KG1 (cell line): ENCODE measurements around the gene CEP112.
"Not testable (repeated sequence)": the region's sequence is repeated elsewhere in the genome, so short reads cannot be mapped to it uniquely, and the experiment has no call there.

Experiments
- DNase-seq: peaks from one replicate; lab custom pipeline; 2025; lab: John Stamatoyannopoulos, UW

Gene CEP112

DNA sequence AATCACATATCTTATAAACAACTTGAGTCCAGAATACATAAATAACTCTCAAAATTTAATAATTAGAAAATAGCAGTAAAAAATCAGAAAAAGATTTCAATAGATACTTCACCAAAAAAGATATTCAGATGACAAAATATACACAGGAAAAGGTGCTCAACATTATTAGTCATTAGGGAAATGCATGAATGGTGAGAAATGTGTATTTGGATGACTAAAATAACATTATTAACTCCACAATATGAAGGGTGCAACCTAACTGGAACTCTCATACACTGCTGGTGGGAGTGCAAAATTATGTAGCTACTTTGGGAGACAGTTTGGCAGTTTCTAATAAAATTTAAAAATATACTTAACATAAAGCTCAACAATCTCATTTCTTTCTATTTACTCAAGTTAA is 368.2 kb downstream of the CEP112 start:
- DNase-seq, result no peak

DNA sequence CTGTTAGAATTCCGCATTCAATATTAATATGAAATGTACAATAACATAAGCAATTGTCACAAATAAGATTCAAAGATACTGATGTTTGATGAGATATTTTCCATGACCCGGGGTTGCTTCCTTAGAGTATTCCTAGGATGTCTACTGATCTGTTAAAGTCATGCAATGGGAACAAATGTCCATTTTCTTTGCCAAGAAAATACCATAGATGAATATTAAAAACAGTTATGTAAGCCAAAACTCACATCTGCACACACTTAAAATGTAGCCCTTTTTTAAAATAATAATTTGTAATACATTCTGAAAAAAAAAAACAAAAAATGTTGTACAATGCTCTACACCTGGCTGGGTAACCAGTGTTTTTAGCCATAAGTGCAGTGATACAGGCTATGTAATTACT is 371.1 kb downstream of the CEP112 start:
- no peak for DNase-seq

DNA sequence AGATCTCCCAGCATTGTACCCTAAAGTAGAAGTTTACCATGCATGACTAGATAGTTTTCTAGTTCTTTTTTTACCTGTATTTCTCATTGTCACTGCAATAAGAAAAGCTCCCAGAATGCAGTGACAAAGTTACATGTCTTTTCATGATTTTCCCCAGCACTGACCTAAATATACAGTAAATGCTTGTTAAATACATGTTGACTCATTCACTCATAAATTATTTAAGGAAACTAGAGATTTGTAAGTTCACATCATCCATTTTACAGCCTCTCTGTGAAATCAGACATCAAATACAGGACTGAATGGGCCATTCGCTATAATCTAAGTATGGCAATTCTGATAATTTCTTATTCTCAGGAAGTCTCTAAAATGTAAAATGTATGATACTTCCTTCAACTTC is 371.6 kb downstream of the CEP112 start:
- DNase-seq, result no peak

DNA sequence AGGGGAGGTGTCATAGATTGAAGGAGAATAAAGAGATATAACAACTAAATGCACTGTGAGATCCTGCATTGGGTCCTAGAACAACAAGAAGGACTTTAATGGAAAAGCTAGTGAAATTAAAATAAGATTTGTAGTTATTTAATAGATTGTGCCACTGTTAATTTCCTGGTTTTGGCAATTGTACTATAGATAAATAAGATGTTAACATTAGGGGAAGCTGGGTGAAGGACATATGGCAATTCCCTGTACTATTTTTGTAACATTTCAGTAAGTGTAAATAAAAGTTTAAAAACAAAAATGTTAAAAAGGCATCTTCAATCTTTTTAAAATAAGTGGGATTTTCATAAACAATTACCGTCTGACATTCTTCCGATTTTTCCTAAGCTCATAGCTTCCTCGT is 372.1 kb downstream of the CEP112 start:
- no peak for DNase-seq

DNA sequence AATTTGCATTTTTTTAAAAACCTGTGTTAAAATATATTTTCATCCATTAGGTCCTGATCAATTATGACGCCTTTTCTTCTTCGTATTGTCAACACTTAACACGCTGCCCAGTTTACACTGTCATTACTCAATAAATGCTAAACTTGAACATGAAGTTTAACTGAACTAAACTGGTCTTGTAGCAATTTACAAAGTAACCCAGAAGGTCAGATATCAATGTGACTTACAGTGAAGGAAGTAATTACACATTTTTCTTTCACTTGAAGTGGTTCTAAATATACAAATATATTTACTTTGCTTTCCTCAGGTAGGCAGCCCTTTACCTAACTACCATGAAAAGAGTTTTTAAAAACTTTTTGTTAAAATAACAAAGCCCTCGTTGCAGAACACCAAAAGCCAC is 374.0 kb downstream of the CEP112 start:
- DNase-seq, result no peak

DNA sequence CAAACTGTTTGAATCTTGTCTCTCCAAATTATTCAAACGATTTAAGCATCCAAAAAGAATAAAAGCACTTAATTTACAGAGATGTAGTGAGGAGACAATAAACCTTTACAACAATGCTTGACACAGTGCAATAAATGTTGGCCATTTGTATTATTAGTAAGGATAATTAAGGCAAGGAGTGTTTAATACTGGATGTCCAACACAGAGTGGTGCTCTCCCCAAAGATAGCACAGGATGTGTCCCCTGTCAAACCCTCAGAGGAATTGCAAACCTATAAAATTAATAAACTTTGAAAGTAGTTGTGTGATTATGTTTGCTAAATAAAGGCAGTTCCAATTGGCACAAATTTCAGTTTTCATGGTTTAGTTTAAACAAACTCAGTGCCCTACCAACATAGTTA is 377.5 kb downstream of the CEP112 start:
- DNase-seq, result no peak

DNA sequence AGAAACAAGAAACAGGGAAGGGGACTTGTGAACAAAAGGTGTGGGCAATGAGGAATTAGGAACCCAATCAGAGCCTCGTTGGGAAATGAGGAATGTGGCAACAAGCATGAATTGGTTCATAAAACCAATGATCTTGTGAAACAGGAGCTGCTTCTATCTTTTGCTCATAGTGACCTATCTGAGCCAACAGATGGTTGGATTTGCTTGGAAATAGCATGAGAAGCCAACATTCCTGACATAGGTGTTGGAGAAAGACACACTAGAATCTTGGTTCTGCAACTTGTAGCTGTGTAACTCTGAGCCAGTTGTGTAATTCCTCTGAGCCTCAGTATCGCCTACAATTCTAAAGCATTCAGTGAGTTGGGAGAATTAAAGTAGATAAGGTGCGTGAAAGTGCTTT is 378.6 kb downstream of the CEP112 start:
- no peak for DNase-seq

DNA sequence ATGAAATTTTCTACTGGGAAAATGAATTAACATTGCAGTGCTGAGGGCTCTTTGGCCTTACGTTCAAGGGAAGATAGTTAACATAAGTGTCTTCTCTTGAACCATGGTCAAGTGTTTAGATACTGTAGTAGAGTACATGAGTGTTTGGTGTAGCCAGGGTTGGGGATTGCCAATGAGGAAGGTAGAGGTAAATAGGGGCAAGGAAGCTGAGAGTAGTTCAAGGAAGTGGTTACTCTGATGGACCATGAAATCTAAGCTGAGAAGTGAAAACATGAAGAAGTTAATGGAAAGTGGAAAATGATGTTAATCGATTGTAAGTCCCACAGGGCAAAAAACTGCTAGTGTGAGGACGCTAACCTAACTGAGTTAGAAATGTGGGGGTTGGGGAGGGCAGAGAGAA is 380.9 kb downstream of the CEP112 start:
- no peak for DNase-seq

DNA sequence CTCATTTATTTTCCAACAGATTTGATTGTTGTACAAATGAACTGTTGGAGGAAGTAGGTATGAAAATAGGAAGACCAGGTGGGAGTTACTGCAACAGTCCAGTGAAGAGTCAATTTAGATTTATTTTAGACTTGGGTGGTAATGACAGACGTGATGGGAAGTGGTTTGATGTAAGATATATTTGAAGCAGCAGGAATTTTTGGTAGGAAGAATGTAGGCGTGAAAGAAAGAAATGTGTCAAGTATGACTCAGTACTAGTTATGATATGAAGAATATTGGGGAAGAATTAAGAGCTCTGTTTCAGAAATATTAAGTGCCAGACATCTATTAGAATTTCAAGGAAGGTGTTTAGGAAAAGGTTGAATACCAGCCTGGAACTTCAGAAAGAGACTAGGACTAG is 382.6 kb downstream of the CEP112 start:
- no peak for DNase-seq

DNA sequence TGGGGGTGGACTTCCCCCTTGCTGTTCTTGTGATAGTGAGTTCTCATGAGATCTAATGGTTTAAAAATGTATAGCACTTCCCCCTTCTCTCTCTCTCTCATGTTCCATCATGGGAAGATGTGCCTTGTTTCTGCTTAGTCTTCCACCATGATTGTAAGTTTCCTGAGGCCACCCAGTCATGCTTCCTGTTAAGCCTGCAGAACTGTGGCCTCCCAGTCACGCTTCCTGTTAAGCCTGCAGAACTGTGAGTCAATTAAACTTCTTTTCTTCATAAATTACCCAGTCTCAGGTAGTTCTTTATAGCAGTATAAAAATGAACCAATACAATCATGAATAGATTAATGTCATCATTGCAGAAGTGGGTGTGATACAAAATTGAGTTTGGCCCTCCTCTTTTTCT is 383.4 kb downstream of the CEP112 start:
- not testable (repeated sequence) for DNase-seq

DNA sequence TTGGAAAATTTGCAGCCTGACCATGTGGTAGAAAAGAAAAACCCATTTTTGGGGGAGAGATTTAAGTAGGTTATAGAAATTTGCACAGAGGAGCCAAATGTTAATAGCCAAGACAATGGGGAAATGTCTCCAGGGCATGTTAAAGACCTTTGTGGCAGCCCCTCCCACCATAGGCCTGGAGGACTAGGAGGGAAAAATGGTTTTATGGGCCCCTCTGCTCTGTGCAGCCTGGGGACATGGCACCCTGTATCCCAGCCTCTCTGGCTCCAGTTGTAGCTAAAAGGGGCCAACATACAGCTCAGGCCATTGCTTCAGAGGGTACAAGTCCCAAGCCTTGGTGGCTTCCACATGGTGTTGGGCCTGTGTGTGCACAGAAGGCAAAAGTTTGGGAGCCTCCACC is 384.6 kb downstream of the CEP112 start:
- no peak for DNase-seq

DNA sequence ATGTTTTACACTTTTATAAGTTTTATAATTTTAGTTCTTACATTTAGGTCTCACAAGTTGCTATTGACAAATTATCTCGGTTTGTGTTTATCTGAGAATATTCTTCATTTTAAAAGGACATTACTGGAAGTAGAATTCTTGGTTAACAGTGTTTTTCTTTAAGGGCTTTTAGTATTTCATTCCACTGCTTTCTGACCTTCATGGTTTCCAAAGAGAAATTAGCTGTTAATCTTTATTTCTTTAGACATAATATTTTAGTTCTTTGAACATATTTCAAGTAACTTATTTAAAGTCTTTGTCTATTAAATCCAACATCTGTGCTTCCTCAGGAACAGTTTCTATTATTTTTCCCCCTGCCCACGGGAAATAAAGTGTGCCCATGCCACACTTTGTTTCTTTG is 390.4 kb downstream of the CEP112 start:
- DNase-seq, result no peak

DNA sequence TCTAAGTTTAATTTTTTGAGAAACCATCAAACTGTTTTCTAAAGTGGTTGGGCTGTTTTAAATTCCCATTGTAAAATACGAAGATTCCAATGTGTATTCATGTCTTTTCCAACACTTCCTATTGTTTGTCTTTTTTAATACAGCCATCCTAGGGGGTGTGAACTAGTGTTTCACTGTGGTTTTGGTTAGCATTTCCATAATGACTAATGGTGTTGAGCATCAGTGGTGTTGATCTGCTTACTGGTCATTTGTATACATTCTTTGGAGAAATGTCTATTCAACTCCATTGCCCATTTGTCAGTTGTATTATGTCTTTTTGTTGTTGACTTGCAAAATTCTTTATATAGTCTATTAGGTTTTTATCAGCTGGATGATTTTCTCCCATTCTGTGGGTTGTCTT is 391.3 kb downstream of the CEP112 start:
- DNase-seq, result no peak

DNA sequence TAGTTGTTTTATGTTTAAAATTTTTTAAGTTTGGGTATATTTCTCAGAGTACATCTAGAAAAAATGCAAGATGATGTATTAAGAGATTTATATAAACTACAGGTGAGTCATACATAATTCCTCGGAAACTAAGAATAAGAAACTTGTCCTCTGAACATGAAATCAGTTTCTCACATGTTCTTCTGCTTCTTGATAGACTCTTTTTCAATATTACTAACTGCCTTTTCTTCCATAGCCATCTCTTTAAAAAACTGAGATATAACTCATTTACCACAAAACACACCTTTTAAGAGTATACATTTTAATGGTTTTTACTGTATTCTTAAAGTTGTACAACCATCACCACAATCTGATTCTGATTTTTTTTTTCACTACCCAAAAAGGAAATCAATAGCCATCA is 392.1 kb downstream of the CEP112 start:
- DNase-seq, result no peak

DNA sequence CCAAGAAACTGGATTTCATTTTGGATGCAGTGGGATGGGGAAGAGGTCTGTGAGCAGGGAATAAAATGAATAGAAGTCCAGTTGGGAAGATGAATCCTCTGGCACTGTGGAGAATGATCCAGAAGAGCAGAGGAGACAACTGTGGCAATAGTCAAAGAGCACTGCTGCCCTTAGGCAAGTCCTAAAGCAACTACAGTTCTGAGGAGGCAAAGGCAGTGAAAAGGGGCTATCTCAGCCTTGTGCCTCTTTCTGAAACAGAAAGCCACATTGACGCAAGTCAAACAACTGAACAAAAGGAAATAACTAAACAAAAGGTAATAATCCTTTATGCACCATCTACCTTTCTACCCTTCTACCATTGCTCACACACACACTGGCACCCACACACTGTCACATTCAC is 392.5 kb downstream of the CEP112 start:
- DNase-seq, result no peak

DNA sequence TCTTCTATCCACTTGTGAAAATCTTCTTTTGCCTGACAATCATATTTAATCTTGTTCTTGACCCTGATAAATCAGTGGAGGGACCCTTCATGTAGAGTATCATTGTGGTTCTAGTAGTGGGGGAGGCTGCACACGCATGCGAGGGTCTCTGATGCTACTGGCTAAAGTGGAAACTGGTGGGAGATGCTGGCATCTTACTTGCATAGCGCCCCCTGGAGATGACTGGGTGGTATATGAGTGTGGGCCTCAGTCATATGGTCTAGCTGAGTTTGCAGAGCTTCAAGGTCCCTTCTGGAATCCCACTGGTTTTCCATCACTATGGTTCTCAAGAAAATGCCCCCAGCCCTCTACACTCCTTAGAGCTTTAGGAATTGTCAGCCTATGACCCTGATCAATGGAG is 394.1 kb downstream of the CEP112 start:
- DNase-seq, result no peak

DNA sequence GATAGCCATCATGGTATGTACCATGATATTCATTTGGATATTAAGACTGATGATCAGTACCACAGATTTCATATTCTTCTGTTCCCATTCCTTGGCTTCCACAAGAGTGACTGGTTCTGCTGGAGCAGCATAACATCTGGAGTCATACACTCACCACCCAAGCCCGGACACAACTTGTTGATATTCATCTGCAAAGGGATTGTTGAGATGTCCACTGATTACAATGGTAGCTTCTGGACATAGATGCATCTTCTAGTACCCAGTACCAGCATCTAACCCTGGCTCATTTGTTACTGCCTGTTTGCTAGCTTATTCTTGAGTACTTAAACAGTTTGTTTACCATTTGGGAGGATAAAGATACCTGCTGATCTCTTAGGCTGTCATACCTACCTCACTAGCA is 394.8 kb downstream of the CEP112 start:
- no peak for DNase-seq

DNA sequence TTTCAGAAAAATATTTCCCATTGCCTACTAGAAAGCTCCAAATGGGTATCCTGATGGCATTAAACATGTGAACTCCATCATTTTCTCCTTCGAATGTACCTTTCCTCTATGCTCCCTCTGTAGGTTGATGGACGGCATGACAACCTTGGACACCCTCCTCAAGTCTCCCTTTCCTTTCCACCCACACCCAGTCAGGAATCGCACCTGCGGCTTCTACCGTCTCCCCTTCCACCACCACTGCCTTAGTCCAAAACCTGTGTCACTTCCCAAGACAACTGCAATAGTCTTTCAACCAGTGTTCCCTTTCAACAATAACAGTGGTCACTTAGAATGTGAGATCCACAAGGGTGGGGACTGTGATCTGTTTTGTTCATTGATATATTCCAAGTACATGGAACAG is 397.4 kb downstream of the CEP112 start:
- DNase-seq, result no peak

DNA sequence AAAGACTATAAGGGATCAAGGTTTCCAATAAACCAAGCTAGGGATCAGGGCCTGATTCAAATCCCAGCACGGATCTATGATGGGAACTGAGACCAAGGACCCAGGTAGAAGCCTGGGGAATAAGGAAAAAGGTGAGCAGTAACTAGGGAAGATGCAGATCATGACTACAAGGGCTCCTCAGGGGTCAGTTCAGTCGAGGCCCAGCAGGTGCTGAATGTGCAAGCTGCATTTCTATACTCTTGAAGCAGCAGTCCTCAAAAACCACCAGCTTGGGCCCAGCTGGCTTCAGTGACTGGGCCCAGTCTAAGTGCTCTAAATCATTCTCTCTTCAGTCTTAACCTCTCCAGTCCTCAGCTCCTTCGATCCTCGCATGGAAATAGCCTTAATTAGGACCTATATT is 401.7 kb downstream of the CEP112 start:
- no peak for DNase-seq

DNA sequence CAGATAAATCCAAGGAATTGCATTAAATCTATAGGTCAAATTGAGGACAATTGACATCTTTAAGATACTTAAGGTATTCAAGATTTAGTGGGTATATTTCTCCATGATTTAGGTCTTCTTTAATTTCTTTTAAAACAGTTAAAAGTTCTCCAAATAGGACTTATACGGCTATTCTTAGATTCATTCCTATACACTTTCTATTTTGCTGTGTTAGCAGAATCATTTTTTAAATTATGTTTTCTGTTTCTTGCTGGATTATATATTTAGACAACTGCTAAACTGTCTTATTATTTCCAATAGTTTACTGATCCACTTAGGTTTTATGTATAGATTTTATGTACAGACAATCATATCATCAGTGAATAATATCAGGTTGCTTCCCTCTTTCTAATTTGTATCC is 404.4 kb downstream of the CEP112 start:
- no peak for DNase-seq

DNA sequence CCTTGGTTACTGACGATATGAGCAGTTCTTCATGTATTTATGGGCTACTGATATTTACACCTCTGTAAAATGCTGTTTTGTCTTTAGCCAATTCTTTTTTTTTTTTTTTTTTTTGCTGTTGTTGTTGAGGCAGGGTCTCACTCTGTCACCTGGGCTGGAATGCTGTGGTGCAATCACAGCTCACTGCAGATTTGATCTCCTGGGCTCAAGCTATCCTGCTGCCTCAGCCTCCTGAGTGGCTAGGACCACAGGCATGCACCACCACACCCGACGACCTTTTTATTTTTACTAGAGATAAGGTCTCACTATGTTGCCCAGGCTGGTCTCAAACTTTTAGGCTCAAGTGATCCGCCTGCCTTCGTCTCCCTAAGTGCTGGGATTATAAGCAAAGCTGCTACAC is 405.5 kb downstream of the CEP112 start:
- DNase-seq, result no peak

DNA sequence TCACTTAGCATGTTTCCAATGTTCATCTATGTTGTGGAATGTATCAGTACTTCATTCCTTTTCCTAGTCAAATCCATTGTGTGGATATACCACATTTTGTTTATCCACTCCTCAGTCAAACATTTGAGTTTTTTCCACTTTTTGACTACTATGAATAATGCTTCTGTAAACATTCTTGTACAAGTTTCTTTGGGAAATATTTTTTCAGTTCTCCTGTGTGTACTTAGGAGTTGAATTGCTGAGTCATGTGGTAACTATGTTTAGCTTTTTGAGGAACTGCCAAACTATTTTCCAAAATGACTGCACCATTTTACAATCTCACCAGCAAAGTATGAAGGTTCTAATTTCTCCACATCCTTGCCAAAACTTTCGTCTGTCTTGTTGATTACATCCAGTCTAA is 406.8 kb downstream of the CEP112 start:
- DNase-seq, result no peak

DNA sequence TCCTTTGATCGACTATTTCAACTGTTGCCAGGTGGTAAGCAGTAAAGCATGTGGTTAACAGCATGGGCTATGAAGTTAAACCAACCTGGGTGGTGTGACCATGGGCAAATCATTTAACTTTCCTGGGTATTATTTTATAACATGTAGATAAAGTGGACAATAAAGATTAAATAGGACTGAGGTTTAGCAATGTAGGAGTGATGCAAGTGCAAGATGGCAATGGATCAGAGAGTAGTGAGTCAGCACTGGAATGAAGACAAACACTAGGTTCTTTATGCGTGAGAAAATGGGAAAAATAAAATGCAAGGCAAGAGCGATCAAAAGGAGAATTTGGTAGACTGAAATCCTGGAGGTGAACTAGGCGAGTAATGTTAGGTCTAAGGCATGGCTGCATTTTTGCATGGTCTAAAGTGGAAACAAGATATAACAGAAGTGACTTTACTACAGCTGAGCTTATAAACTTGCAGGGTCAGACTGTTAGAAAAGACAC is 408.0 kb downstream of the CEP112 start:
- no peak for DNase-seq

DNA sequence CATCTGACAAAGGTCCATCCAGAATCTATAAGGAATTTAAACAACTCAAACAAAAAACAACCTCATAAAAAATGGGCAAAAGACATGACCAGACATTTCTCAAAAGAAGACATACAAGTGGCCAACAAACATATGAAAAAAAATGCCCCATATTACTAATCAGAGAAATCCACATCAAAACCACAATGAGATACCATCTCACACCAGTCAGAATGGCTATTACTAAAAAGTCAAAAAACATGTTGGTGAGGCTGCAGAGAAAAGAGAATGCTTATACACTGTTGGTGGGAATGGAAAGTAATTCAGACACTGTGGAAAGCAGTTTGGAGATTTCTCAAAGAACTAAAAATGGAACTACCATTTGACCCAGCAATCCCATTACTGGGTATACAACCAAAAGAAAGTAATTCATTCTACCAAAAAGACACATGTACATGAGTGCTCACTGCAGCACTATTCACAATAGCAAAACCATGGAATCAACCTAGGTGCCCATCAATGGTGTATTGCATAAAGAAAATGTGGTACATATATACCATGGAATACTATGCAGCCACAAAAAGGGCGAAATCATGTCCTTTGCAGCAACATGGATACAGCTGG is 409.7 kb downstream of the CEP112 start:
- not testable (repeated sequence) for DNase-seq

DNA sequence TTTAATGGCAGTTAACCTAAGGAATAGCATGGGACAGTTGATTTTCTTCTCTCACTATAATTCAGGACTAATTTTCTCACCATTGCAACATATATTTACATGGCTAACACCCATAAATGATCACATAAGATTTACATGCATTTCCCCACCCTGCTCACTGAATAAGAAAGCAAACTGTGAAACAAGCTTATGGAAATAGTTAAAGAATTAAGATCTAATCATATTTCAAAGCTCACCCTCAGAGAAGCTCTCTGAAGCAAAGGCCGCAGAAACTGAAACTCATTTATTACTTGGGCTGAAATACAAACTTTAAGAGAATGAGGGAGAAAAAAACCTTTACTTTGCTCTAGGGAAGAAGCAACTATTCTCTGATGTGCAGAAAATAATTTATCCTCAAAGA is 411.8 kb downstream of the CEP112 start:
- no peak for DNase-seq
